SU-DHL-6 (cell line): ENCODE results near the gene INTS15.
"Not testable (repeated sequence)": the region's sequence is repeated elsewhere in the genome, so short reads cannot be mapped to it uniquely, and the experiment has no call there.

ENCODE experiments used
- H2AFZ ChIP-seq: fragments of 200-600 bp; sonication (generic); 2 replicates; pipeline ENCODE4 v1.6.1; 2014; ENCODE audit warnings: low read depth, mild to moderate bottlenecking, moderate library complexity, mixed read lengths, antibody characterized with exemption, low read length; ENCODE audit not compliant: severe bottlenecking
- H3F3A ChIP-seq: fragments of 200-600 bp; shearing (Covaris generic); 2 replicates; pipeline ENCODE4 v1.6.0; 2016; ENCODE audit warnings: antibody characterized with exemption, mild to moderate bottlenecking; ENCODE audit not compliant: insufficient read depth
- H3K27ac ChIP-seq: fragments of 200-600 bp; sonication (generic); 2 replicates; pipeline ENCODE4 v1.5.1; 2016; ENCODE audit warnings: low read depth, mild to moderate bottlenecking, low read length, moderate library complexity, mixed read lengths
- H3K27me3 ChIP-seq: fragments of 200-600 bp; sonication (generic), shearing (Covaris generic); 2 replicates; pipeline ENCODE4 v1.6.0; 2014; ENCODE audit warnings: mild to moderate bottlenecking, low read length
- H3K36me3 ChIP-seq: fragments of 200-600 bp; sonication (generic); 2 replicates; pipeline ENCODE4 v1.6.1; 2014; ENCODE audit warnings: mild to moderate bottlenecking, low read length, mixed read lengths
- H3K4me2 ChIP-seq: fragments of 300-600, 200-600 bp; shearing (Covaris generic), sonication (generic); 2 replicates; pipeline ENCODE4 v1.6.0; 2014; ENCODE audit warnings: low read length, low read depth, mild to moderate bottlenecking; ENCODE audit not compliant: poor library complexity, severe bottlenecking
- H3K4me3 ChIP-seq: fragments of 200-600 bp; sonication (generic); 2 replicates; pipeline ENCODE4 v1.5.1; 2014; ENCODE audit warnings: antibody characterized with exemption, low read length, mild to moderate bottlenecking, mixed read lengths; ENCODE audit not compliant: insufficient read depth, poor library complexity, severe bottlenecking
- H3K79me2 ChIP-seq: fragments of 200-600 bp; sonication (generic); 2 replicates; pipeline ENCODE4 v1.6.1; 2014; ENCODE audit warnings: mild to moderate bottlenecking, low read length, moderate library complexity; ENCODE audit not compliant: insufficient read depth
- H3K9ac ChIP-seq: fragments of 200-600 bp; sonication (generic); 2 replicates; pipeline ENCODE4 v1.7.0; 2014; ENCODE audit warnings: mild to moderate bottlenecking, low read length
- H3K9me2 ChIP-seq: fragments of 200-600 bp; sonication (generic); replicated peaks from 2 replicates; pipeline ENCODE4 v1.6.1; 2014; ENCODE audit warnings: low read length; ENCODE audit not compliant: insufficient read depth
- H3K9me3 ChIP-seq: fragments of 200-600 bp; sonication (generic); 2 replicates; pipeline ENCODE4 v1.6.1; 2014; ENCODE audit warnings: low read length, mixed read lengths; ENCODE audit not compliant: insufficient read depth
- H4K20me1 ChIP-seq: fragments of 200-600 bp; sonication (generic); 2 replicates; pipeline ENCODE4 v1.6.1; 2014; ENCODE audit warnings: low read depth, mild to moderate bottlenecking, antibody characterized with exemption, low read length, moderate library complexity, mixed read lengths
- CTCF ChIP-seq: fragments of 200-600 bp; sonication (generic); IDR thresholded peaks from one replicate; pipeline ENCODE4 v1.5.1; 2017; ENCODE audit warnings: antibody characterized with exemption, mild to moderate bottlenecking, low read length, moderate library complexity; ENCODE audit not compliant: insufficient read depth, poor library complexity, severe bottlenecking
- EZH2phosphoT487 ChIP-seq: fragments of 200-600 bp; sonication (generic), shearing (Covaris generic); conservative IDR thresholded peaks from 2 replicates; pipeline ENCODE4 v1.6.1; 2018; ENCODE audit warnings: mild to moderate bottlenecking, antibody characterized with exemption, low read length, moderate library complexity, mixed read lengths

The INTS15 gene

GRCh38 chr7:6571160-6571779 is 18.6 kb upstream of the INTS15 start:
- TF ChIP-seq CTCF (no peak), EZH2phosphoT487 (no peak)
- Histone ChIP-seq H3F3A (peaks cover 6% of the 10 kb centered on the region; the same call in 1 of the 2 replicates), H3K4me2 (no peak overlapping the region), H3K9ac (no peak overlapping the region), H3K9me3 (no peaks in the 10 kb centered on the region), H3K36me3 (no peaks in the 10 kb centered on the region), H3K4me3 (no peak overlapping the region), H2AFZ (no peak overlapping the region), H3K27ac (no peak overlapping the region), H3K9me2 (no peaks in the 10 kb centered on the region), H3K27me3 (no peaks in the 10 kb centered on the region), H3K79me2 (no peaks in the 10 kb centered on the region), H4K20me1 (no peaks in the 10 kb centered on the region)

GRCh38 chr7:6575281-6576023 is 14.4 kb upstream of the INTS15 start:
- H3K27ac ChIP-seq = no peak overlapping the region
- no peak overlapping the region for H3K4me3 ChIP-seq
- H3K36me3 ChIP-seq = no peaks in the 10 kb centered on the region
- no peaks in the 10 kb centered on the region for H4K20me1 ChIP-seq
- no peaks in the 10 kb centered on the region for H3K27me3 ChIP-seq
- no peaks in the 10 kb centered on the region for H3K9me3 ChIP-seq
- no peak overlapping the region for H2AFZ ChIP-seq
- H3K9ac ChIP-seq = no peak overlapping the region
- H3K79me2 ChIP-seq = peaks cover 4% of the 10 kb centered on the region; the same call in 1 of the 2 replicates
- H3K9me2 ChIP-seq = no peaks in the 10 kb centered on the region
- peaks cover 20% of the 10 kb centered on the region for H3F3A ChIP-seq
- H3K4me2 ChIP-seq = no peak overlapping the region
- TF ChIP-seq EZH2phosphoT487 (no peak), CTCF (no peak)

- peak overlapping the region; percentile 82 for H3K4me2 ChIP-seq
- H3K79me2 ChIP-seq = peaks cover 4% of the 10 kb centered on the region; the same call in 1 of the 2 replicates
- H3F3A ChIP-seq = peaks cover 21% of the 10 kb centered on the region
- peaks cover under 1% of the 10 kb centered on the region; the same call in 1 of the 2 replicates for H3K36me3 ChIP-seq
- no peaks in the 10 kb centered on the region for H4K20me1 ChIP-seq
- TF ChIP-seq EZH2phosphoT487 (no peak), CTCF (no peak)
- H3K9me3 ChIP-seq = no peaks in the 10 kb centered on the region
- H3K9ac ChIP-seq = peak overlapping the region; percentile 1; the same call in 1 of the 2 replicates
- H3K9me2 ChIP-seq = no peaks in the 10 kb centered on the region
- no peak overlapping the region for H3K27ac ChIP-seq
- no peak overlapping the region for H2AFZ ChIP-seq
- peak overlapping the region; percentile 54 for H3K4me3 ChIP-seq
- H3K27me3 ChIP-seq = no peaks in the 10 kb centered on the region
Measured at GRCh38 chr7:6576024-6576866, 13.6 kb upstream of the INTS15 start.

- peak overlapping the region; percentile 96 for H3K4me3 ChIP-seq
- H3K9me3 ChIP-seq, H3K79me2 ChIP-seq, H3K36me3 ChIP-seq, H3K9me2 ChIP-seq, H4K20me1 ChIP-seq, H3K27ac ChIP-seq, H3K27me3 ChIP-seq: not testable (repeated sequence)
- peaks cover 27% of the 10 kb centered on the region for H3F3A ChIP-seq
- H3K4me2 ChIP-seq = peak overlapping the region; percentile 82
- peak overlapping the region; percentile 92 for H2AFZ ChIP-seq
- H3K9ac ChIP-seq = peak overlapping the region; percentile 94
Measured at GRCh38 chr7:6576867-6577368, 12.9 kb upstream of the INTS15 start.
